IPS-NIHi11 (cell line): ENCODE data around the gene E4F1.
A peak's percentile ranks its signal among the peaks of the same experiment; 100 is the strongest.
"Not testable (repeated sequence)": the region's sequence is repeated elsewhere in the genome, so short reads cannot be mapped to it uniquely, and the experiment has no call there.

Experiments
- DNase-seq: peaks from one replicate; pipeline ENCODE4 v3.0.0; 2012; ENCODE audit warnings: mixed read lengths, low spot score

E4F1 gene

DNA sequence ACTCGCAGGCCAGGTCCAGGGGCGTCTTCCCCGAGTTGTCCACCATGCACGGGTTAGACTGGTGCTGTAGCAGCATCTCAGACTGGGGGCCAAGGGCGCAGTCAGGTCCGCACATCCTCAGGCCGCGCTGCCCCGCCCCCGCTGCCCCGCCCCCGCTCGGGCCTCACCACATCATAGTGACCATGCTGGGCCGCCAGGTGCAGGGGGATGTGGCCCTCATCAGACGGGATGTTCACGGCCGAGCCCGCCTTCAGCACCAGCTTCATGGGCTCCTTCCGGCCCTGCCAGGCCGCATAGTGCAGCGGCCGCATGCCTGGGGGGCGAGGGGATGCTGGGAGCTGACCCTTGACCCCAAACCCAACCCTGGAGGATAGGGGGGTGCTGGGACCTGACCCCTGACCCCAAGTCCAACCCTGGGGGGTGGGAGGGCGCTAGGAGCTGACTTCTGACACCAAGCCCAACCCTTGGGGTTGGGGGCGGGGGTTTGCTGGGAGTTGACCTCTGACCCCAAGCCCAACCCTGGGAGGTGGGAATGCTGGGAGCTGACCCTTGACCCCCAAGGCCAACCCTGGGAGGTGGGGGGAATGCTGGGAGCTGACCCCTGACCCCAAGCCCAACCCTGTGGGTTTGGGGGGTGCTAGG is 34.0 kb upstream of the E4F1 start:
- DNase-seq: no peak

DNA sequence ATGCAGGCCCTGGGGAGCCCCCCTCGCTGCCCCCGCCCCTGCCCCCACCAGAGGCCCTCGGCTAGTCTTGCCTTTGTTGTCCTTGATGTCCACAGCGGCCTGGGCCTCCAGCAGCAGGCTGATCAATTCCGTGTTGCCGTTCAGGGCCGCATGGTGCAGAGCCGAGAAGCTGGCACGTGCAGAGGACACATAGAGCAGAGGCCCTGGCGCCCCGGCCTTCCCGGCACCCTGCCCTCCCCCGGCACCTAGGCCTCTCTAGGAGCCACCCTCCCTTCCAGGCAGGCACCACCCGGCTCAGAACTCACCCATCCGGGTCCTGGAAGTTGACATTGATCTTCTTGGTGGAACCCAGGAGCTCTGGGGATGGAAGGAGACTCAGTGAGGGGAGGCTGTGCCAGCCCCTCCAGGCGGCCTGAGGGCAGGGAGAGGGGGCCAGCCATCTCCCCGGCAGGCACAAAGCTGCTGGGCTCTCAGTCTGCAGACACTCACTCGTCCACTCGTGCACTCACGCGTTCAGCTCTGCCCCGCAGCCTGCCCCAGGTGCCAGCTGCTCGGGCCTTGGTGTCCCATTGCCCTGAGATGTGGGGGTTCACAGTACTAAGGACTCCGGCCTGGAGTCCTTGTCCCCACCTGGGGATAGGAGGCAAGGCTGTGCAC is 33.3 kb upstream of the E4F1 start:
- no peak for DNase-seq

DNA sequence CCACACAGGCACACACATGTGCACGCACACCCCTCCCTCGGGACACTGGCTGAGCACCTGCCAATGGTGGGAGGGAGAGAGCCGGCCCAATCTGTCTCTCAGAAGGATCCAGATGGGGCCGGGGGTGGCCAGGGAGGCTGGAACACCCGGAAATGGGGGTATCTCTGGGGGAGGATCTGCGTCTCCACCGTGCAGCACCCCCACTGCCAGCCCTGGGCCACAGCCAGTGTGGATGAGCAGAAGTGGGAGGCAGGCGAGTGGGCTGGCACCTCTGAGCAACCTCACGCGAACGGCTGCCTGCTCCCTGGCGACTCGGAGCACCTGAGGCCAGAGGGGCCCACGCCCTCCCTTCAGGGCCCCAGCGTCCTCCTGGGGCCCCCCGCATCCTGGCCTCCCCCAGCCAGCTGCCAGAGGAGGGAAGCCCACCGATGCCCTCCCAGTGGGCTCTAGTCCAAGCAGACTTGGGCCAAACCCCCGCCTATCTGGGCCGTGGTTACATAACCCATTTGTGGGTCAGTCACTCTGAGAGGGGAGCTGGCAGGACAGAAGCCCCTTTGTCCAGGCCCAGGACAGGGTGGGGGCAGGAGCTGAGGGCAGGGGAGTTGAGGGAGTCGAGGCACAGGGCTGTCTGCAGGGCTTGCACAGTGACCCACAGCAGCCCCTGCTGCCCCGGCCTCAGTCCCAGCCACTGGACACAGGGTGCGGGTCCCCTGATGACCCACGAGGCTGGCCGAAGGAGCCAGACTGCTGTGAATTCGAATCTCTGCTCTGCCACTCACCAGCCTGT is 32.5 kb upstream of the E4F1 start:
- no peak for DNase-seq

DNA sequence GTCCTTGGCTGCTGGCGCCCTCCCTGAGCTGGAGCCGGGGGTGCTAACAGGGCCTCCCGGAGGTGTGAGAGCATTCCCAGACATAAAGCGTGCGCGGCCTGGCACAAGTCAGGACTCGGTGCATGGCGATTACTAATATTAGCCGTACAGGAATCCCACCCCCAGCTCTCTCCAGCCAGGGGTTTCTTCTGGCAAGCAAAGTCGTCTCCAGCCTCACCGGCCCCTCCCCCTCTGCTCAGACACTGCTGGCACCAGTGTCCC is 32.0 kb upstream of the E4F1 start:
- no peak for DNase-seq

DNA sequence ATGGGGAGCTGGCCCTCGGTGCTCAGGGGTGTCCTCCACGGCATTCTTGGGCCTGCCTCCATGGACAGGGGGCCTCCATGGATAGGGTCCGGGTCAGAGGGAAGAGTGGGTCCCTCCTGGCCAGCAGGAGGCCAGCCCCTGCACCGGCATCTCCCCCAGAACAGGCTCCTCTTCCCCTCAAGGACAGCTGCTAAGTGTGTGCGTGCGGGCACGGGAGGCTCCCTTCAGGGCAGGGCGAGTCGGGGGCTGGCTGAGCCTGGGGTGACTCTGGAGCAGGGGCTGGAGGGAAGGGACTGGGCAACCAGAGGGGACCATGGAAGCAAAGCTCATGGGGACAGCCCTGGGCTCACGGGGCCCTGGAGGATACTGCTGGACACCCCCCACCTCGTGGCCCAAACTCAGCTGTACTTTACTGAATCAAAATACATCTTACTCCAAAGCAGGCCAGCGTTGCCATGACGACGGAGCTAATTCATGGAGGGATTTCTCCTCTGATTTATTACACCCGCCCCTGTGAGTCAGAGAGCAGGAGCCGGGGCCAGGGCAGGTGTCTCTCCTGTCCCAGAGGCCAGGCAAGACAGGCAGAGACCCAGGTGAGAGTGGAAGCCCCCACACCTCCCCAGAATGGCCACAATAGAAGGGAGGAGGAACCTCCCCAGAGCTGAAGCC is 29.1 kb upstream of the E4F1 start:
- no peak for DNase-seq

DNA sequence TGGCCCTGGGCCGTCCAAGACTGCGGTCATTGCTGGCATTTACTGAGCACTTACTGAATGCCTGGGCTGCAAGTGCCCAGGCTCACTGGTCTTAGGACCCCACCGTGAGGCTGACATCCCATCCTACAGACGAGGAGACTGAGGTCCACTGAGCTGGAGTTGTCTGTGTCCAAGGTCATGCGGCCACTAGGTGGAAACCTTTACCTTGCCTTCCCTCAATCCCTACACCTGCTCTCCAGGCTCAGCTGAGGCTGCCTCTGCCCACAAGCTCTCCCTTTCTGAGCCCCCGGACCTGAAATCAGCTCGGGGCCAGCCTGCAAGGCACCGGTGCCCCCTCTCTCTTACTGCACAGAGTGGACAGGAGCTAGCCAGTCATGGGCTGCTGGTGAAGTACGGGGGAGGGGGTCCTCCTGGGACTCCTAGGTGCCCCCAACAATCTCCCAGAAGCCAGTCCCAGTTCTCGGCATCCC is 28.5 kb upstream of the E4F1 start:
- peak; percentile 81 for DNase-seq

DNA sequence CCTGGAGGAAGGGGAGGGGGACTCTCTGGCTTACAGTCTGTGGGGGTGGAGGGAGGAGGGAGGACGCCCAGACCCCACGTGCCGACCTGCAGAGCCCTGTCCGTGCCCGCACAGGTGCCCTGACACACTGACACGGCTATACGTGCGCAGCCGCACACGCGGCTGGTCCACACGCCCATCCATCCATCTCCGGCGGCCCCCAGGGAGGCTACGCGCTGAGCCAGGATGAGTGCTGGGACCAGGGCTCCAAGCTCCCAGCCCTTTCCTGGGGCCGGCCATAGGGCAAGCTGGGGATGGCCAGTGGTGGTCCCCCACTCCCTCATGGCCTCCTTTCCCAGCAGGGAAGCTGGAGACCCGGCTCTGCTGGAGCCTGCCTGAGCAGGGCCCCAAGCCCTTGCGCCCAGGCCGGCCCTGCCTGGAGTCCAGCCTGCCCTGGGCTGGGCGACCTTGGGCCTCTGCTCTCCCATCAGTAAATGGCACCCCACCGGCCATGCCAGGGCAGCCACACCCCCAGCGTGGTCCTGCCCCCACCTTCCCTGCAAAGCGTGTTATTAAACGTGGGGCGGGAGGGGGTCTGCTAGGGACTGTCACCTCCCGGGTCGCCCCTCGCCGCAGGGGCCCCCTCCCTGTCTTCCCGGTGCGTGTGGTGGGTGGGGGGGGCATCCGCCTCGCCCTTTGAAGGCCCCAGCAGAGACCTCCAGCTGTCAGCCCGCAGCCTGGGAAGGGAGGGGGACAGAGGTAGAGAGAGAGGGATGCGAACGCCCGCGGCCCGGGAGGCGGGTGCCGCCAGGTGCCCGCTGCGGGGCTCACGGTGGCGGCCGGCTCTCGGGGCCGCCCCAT is 27.8 kb upstream of the E4F1 start:
- DNase-seq: no peak

DNA sequence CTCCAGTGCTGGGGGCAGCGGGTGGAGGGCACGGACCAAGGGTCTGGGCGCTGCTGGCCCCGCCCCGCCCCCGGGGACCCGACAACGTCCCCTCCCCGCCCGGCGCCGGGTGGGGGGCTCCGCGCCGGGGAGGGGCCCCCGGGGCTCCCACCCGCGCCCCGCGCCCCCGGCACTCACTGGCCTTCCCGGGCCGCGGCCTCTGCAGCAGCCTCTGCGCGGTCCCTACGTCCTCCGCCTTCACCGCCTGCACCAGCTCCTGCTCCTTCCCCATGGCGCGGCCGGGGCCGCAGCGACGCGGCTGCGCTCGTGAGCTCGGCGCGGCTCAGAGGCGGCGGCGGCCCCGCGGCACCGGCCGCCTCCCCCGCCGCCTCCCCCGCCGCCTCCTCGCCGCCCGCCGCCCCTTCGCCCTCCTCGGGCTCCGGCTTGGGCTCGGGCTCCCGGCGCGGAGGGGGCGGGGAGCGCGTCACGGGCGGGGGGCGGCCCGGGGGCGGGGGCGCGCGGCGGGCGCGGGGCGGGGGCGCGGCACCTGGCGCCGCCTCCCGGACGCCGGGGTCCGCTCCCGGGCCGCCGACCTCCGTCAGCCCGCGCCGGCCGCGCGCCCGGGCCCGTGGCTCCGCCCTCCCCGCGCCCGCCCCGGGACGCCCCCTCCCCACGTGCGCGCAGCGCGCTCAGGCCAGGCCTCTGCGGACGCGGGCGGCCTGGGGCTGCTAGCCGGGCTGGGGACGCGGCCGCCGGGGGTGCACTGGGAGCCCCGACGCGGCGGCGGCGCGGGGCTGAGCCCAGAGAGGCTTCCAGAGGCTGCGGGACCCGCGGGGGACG is 27.0 kb upstream of the E4F1 start, which contains the start of gene CASKIN1:
Gene CASKIN1, minus strand, starts transcription at position 444 of the 819 bp plus-strand sequence. Its CDS starts 173 bp downstream, at position 271.
- DNase-seq: peak; percentile 81

DNA sequence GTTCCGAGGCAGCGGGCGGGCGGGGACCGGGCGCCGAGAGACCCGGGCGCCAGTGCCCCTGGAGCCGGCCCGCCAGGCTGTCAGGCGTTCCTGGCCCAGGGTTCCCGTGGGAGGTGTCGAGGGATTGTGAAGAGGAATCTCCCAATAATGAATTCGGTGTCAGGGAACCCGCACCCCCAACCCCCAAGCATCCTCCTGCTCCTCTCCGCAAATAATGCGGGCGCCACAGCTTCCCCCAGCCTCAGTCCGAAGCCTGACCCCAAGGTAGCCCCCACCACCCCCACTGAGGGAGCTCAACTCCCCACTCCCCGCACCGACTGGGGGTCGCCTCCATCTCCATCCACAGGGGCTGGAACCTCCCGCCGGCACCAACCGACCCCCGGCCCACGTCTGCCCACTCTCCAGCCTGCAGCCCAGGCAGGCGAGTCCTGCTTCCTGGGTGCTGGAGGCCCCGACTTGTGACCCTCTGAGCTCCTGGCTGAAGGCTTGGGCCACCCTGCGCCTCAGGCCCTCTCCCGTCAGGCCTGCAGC is 26.3 kb upstream of the E4F1 start:
- no peak for DNase-seq

DNA sequence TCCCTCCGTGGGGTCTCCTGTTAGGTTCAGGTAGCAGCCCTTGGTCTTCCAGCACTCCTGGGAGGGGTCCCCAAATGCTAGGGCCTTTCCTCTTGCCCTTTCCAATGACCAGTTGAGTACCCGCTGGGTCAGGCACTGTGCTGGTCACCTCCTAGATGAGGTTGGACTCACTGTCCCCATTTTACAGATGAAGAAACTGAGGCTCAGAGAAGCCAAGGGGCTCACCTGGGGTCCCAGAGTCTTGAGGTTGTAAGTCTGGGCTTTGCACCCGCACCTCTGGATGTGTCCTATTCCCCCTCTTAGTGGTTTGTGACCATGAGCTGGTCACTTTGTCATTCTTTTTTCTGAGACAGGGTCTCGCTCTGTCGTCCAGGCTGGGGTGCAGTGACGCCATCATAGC is 25.6 kb upstream of the E4F1 start:
- no peak for DNase-seq

DNA sequence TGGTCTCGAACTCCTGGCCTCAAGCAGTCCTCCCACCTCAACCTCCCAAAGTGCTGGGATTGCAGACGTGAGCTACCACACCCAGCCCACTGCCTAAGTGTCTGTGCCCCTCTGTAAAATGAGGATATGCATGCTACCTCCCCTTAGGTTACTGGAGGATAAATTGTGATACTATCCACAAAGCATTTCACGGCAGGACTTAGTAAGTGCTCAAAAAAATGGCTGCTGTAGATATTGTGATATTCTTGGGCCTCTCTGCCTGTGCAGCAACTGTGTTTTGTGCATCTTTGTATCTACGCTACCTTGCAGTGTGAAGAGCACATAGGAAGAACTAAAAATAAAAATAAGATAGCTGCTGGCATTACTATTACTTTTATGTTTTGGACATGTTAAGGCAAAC is 25.1 kb upstream of the E4F1 start:
- DNase-seq: no peak

DNA sequence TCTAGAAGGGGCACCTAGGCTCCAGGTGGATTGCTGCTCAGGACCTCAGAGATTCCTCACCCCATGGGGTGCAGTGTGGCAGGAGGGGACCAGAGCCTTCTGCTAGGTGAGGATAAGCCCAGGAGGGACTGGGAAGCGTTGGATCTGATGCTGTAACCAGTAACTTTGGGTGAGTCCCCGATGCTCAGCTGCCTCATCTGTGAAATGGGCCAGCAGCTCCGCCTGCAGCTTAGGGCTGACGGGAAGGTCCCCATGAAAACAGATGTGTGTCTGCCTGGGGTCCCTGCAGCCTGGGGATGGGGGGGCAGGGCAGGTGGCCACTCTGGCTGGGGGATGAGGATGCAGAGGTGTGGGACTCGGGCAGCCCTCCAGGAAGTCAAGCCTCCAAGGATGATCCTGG is 24.3 kb upstream of the E4F1 start:
- DNase-seq: no peak

DNA sequence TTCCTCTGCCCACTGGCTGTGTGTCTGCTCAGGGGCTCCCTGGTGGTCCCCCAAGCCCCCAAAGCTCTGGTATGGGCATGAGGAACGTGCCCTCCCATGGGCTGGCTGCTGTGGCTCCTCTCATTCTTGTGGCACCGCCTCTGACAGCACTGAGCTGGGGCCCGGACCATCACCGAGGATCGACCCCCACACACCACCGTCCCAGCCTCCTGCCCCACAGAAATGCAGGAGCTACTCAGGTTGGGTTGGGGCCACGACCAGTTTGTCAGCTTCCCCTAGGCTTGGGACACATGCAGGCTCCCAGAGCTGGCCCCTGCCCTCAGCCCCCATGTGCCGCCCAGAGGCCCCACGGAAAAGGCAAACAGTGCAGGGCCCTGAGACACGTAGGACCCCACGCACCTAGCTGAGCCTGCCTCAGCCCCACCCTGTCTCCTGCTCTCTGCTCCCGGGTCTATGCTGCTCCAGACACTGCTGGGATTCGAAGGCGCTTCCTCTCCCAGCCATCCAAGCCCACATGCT is 23.7 kb upstream of the E4F1 start:
- no peak for DNase-seq

DNA sequence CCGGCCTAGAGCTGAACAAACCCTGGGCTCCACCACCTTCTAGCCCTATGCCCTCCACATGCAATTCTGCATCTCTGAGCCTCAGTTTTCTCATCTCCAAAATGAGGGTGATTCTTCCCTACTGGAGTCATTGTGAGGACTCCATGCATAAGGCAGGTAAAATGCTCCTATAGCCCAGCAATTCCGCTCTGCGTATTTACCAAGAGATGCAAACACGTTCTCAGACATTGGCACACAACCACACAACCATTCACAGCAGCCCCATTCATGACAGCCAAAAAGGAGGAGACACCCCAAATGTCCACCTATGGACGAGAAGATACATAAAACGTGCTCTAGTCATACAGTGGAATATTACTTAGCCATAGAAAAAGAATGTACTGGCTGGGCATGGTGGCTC is 23.1 kb upstream of the E4F1 start:
- no peak for DNase-seq

DNA sequence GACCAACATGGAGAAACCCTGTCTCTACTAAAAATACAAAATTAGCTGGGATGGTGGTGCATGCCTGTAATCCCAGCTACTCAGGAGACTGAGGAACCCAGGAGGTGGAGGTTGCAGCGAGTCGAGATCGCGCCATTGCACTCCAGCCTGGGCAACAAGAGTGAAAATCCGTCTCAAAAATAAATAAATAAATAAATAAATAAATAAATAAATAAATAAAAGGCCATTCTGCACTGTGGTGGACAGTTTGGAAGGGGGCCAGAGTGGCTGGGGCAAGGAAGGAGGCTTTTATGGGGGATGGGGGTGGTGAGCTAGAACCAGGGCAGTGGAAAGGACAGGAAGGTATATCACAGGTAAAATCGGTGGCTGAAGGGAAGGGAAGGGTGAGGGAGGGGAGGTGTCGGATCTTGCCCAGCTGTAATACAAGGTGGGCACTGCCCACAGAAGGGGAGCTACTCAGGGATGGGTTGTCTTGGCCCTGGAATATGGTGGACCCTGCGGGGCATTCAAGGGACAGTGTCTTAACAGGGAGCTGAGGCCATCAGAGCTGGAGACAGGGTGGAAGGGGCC is 20.2 kb upstream of the E4F1 start:
- DNase-seq: not testable (repeated sequence)

DNA sequence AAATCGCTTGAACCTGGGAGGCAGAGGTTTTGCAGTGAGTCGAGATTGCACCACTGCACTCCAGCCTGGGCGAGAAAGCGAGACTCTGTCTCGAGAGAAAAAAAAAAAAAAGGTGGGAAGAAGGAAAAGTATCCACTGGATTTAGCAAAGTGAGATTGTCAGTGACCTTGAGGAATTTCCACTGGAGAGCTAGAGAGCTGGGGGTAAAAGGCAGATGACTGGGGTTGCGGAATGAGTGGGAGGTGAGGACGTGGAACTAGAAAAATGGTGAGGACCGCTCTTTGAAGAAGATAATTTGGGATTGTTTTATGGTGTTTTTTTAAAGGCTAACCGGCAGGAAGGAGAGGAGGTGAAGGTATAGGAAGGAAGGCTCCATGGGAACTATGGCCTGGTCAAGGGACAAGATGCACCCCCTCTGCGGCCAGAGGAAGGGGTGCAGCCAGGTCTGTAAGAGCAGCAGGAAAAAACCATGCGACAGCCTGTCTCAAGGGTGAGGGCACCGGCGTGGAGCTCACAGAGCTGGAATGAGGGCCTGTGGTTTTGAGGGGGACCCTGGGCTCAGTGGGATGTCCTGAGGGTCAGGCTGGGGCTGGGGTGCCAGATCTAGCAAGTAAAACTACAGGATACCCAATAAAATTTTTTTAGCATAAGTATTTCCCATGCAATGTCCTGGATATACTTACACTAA is 18.8 kb upstream of the E4F1 start:
- DNase-seq: no peak

DNA sequence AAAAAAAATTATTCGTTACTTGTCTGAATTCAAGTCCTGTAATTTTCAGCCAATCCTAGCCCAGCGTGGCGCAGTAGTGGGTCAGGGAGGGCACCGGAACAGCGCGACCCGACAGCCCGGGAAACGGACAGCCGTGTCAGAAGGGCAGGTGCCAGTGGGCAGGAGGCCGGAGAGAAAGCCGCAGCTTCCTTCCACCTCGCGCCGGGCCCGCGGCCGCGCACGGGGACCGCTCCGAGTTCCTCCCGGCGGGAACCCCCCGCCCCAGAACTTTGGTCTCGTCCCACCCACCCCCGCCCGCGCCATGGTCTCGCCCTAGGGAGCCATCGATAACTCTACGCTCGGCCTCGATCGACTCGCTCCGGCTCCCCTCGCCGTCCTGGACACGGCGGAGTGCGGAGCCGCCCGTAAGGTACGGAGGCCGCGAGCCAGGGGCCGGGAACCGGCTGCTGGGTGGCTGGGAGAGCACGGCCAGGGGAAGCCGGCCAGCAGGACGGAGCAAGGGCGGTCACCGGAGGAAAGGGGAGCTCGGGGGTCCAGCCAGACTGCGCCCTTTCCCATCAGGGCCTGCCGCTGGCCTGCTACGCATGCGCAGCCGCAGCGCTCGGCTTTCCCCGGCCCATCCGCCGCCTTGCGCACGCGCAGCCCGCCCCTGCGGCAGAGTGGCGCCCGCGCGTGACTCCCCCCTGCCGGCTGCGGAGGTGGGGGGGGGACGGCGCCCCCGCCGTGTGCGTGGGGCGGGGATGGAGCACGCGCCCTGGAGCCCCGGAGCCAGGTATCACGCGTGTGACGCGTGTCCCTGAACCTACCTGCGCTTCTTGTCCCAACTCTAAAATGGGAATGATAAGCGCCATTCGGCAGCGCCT is 18.1 kb upstream of the E4F1 start, which contains the start of gene MLST8:
Gene MLST8, plus strand, starts transcription at position 351 of the 863 bp plus-strand sequence. CDS start 632 bp downstream, outside the sequence.
- peak; percentile 96 for DNase-seq

DNA sequence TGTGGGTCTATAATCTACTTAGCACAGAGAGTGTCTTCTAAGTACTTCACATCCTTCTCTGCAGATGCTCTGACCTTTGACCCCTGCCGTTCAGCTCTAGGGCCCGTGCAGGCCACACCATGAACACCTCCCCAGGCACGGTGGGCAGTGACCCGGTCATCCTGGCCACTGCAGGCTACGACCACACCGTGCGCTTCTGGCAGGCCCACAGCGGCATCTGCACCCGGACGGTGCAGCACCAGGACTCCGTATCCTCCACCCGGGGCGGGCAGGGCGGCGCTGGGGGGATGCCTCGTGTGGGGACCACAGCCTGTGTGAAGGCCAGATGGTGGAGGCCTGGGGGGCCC is 17.5 kb upstream of the E4F1 start:
- peak; percentile 41 for DNase-seq

DNA sequence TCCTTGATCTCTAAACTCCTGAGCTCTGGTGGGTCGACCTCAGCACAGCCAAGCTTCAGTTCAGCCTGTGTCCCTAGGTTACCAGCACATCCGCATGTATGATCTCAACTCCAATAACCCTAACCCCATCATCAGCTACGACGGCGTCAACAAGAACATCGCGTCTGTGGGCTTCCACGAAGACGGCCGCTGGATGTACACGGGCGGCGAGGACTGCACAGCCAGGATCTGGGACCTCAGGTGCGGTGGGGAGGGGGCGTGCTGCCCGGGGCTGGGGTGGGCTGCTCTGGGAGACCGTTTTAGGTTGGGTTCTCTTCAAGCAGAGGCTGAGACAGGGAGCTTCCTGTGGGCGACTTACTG is 17.0 kb upstream of the E4F1 start:
- DNase-seq: no peak
